Measurements from ENCODE around the gene ICOS.
"Not testable (repeated sequence)": the region's sequence is repeated elsewhere in the genome, so short reads cannot be mapped to it uniquely, and the experiment has no call there.

ICOS gene

DNA sequence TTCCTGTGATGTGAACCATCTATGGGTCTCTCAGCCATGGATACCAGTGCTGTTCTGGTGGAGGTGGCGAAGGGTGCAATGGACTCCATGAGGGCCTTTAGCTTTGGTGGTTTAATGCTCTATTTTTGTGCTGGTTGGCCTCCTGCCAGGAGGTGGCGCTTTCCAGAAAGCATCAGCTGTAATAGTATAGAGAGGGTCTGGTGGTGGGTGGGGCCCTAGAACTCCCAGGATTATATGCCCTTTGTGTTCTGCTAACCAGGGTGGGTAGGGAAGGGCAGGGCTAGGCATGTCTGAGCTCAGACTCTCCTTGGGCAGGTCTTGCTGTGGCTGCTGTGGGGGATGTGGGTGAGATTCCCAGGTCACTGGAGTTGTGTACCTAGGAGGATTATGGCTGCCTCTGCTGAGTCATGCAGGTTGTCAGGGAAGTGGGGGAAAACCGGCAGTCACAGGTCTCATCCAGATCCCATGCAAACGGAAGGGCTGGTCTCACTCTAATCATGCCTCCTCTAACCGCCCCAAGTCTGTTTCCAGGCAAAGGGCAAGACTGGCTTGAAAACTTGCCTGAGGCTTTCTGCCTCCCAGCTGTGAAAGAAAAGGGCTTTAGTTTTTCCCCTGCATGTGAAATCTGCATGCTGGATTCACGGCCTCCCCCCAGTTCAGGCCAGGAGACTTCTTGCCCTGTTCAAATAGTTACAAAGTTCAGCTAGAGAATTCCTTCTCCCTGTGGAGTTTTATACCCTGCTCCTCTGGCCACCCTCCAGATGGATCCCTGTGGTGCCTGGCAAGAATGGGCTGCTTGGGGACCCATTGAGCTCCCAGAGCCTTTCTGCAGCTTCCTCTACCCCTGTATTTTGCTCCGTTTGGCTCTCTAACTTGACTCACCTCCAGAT lies 7.2 kb downstream of the ICOS start:
- H3K27me3 ChIP-seq (ENCODE audit: control insufficient read depth in 1 of 2, insufficient read depth in 2 of 2, low read length in 2 of 2); H3K9me3 ChIP-seq (ENCODE audit: low read length); H3K9ac ChIP-seq (ENCODE audit: low read length); H3K4me1 ChIP-seq (ENCODE audit: insufficient read depth, low read length); H3K27ac ChIP-seq (ENCODE audit: low read depth, low read length); H3K4me3 ChIP-seq (ENCODE audit: low read depth in 1 of 2, low read length in 2 of 2); H3K36me3 ChIP-seq (ENCODE audit: insufficient read depth, low read length): not testable (repeated sequence)

- H3K36me3 ChIP-seq (ENCODE audit: insufficient read depth, low read length), result no peaks in the 10 kb centered on the region
- no peaks in the 10 kb centered on the region for H3K4me1 ChIP-seq (ENCODE audit: insufficient read depth, low read length)
- H3K9me3 ChIP-seq (ENCODE audit: low read length), result no peaks in the 10 kb centered on the region
- H3K9ac ChIP-seq (ENCODE audit: low read length), result no peak overlapping the region
- no peak overlapping the region for H3K4me3 ChIP-seq (ENCODE audit: low read depth in 1 of 2, low read length in 2 of 2)
- no peaks in the 10 kb centered on the region for H3K27me3 ChIP-seq (ENCODE audit: control insufficient read depth in 1 of 2, insufficient read depth in 2 of 2, low read length in 2 of 2)
- no peak overlapping the region for H3K27ac ChIP-seq (ENCODE audit: low read depth, low read length)
These were observed 12.2 kb downstream of the ICOS start for GRCh38 chr2:203948733-203949132.

- H3K36me3 ChIP-seq (ENCODE audit: insufficient read depth, low read length), result no peaks in the 10 kb centered on the region
- H3K4me1 ChIP-seq (ENCODE audit: insufficient read depth, low read length), result no peaks in the 10 kb centered on the region
- H3K27ac ChIP-seq (ENCODE audit: low read depth, low read length), result no peak overlapping the region
- H3K9me3 ChIP-seq (ENCODE audit: low read length), result no peaks in the 10 kb centered on the region
- no peak overlapping the region for H3K9ac ChIP-seq (ENCODE audit: low read length)
- H3K4me3 ChIP-seq (ENCODE audit: low read depth in 1 of 2, low read length in 2 of 2), result no peak overlapping the region
- no peaks in the 10 kb centered on the region for H3K27me3 ChIP-seq (ENCODE audit: control insufficient read depth in 1 of 2, insufficient read depth in 2 of 2, low read length in 2 of 2)
These were observed 12.7 kb downstream of the ICOS start for GRCh38 chr2:203949228-203949627.

- no peaks in the 10 kb centered on the region for H3K36me3 ChIP-seq (ENCODE audit: insufficient read depth, low read length)
- no peak overlapping the region for H3K9ac ChIP-seq (ENCODE audit: low read length)
- no peak overlapping the region for H3K4me3 ChIP-seq (ENCODE audit: low read depth in 1 of 2, low read length in 2 of 2)
- no peaks in the 10 kb centered on the region for H3K4me1 ChIP-seq (ENCODE audit: insufficient read depth, low read length)
- H3K27me3 ChIP-seq (ENCODE audit: control insufficient read depth in 1 of 2, insufficient read depth in 2 of 2, low read length in 2 of 2), result no peaks in the 10 kb centered on the region
- H3K27ac ChIP-seq (ENCODE audit: low read depth, low read length), result no peak overlapping the region
- no peaks in the 10 kb centered on the region for H3K9me3 ChIP-seq (ENCODE audit: low read length)
These were observed 14.9 kb downstream of the ICOS start for GRCh38 chr2:203951366-203951902.

DNA sequence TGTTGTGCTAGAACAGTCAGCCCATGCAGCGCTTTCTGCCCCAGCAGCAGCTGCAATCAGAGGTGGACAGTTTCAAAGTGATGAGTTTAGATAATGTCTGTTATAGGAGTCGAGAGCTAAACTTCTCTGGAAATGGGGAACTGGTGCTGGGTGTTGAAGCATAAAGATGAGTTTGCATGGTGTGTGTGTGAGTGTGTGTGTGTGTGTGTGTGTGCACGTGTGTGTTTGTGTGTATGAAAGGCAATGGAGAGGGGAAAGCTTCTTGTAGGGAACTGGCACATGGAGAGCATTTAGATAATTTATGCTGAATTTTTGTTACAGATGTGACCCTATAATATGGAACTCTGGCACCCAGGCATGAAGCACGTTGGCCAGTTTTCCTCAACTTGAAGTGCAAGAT lies 22.7 kb downstream of the ICOS start:
- no peak overlapping the region for H3K9ac ChIP-seq (ENCODE audit: low read length)
- no peaks in the 10 kb centered on the region for H3K27me3 ChIP-seq (ENCODE audit: control insufficient read depth in 1 of 2, insufficient read depth in 2 of 2, low read length in 2 of 2)
- no peak overlapping the region for H3K27ac ChIP-seq (ENCODE audit: low read depth, low read length)
- no peaks in the 10 kb centered on the region for H3K36me3 ChIP-seq (ENCODE audit: insufficient read depth, low read length)
- no peak overlapping the region for H3K4me3 ChIP-seq (ENCODE audit: low read depth in 1 of 2, low read length in 2 of 2)
- H3K9me3 ChIP-seq (ENCODE audit: low read length), result no peaks in the 10 kb centered on the region
- H3K4me1 ChIP-seq (ENCODE audit: insufficient read depth, low read length), result no peaks in the 10 kb centered on the region

GRCh38 chr2:203959672-203960071 lies 23.1 kb downstream of the ICOS start:
- no peaks in the 10 kb centered on the region for H3K36me3 ChIP-seq (ENCODE audit: insufficient read depth, low read length)
- H3K4me3 ChIP-seq (ENCODE audit: low read depth in 1 of 2, low read length in 2 of 2), result no peak overlapping the region
- H3K9me3 ChIP-seq (ENCODE audit: low read length), result no peaks in the 10 kb centered on the region
- no peaks in the 10 kb centered on the region for H3K27me3 ChIP-seq (ENCODE audit: control insufficient read depth in 1 of 2, insufficient read depth in 2 of 2, low read length in 2 of 2)
- H3K9ac ChIP-seq (ENCODE audit: low read length), result no peak overlapping the region
- no peak overlapping the region for H3K27ac ChIP-seq (ENCODE audit: low read depth, low read length)
- H3K4me1 ChIP-seq (ENCODE audit: insufficient read depth, low read length), result no peaks in the 10 kb centered on the region

- peaks cover 4% of the 10 kb centered on the region for H3K4me1 ChIP-seq (ENCODE audit: insufficient read depth, low read length)
- H3K27ac ChIP-seq (ENCODE audit: low read depth, low read length), result no peak overlapping the region
- H3K36me3 ChIP-seq (ENCODE audit: insufficient read depth, low read length), result no peaks in the 10 kb centered on the region
- H3K27me3 ChIP-seq (ENCODE audit: control insufficient read depth in 1 of 2, insufficient read depth in 2 of 2, low read length in 2 of 2), result no peaks in the 10 kb centered on the region
- no peak overlapping the region for H3K4me3 ChIP-seq (ENCODE audit: low read depth in 1 of 2, low read length in 2 of 2)
- H3K9me3 ChIP-seq (ENCODE audit: low read length), result no peaks in the 10 kb centered on the region
- H3K9ac ChIP-seq (ENCODE audit: low read length), result no peak overlapping the region
These were observed 24.2 kb downstream of the ICOS start for GRCh38 chr2:203960811-203961210.

DNA sequence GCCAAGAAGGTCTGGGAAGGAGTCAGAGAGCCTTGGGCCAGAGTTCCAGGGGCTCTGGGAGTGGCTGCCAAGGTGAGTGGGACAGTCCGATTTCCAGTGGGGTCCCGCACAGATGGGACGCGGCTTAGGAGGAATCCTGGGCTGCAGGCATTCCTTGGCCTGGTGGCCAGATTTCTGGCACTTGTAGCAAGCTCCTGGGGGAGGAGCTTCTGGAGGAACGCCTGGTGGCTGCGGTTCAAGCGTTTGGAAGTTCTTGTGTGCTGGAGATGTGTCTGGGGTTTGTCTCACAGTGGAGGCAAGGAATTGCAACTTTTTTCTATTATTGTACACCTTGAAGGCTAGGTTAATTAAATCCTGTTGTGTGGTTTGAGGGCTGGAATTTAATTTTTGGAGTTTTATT lies 28.6 kb downstream of the ICOS start:
- H3K4me1 ChIP-seq (ENCODE audit: insufficient read depth, low read length); H3K27me3 ChIP-seq (ENCODE audit: control insufficient read depth in 1 of 2, insufficient read depth in 2 of 2, low read length in 2 of 2); H3K4me3 ChIP-seq (ENCODE audit: low read depth in 1 of 2, low read length in 2 of 2); H3K9me3 ChIP-seq (ENCODE audit: low read length); H3K9ac ChIP-seq (ENCODE audit: low read length); H3K36me3 ChIP-seq (ENCODE audit: insufficient read depth, low read length); H3K27ac ChIP-seq (ENCODE audit: low read depth, low read length): not testable (repeated sequence)

GRCh38 chr2:203971251-203971650 lies 34.7 kb downstream of the ICOS start:
- H3K27ac ChIP-seq (ENCODE audit: low read depth, low read length), result no peak overlapping the region
- peaks cover 16% of the 10 kb centered on the region for H3K4me1 ChIP-seq (ENCODE audit: insufficient read depth, low read length)
- no peaks in the 10 kb centered on the region for H3K27me3 ChIP-seq (ENCODE audit: control insufficient read depth in 1 of 2, insufficient read depth in 2 of 2, low read length in 2 of 2)
- no peak overlapping the region for H3K9ac ChIP-seq (ENCODE audit: low read length)
- no peaks in the 10 kb centered on the region for H3K36me3 ChIP-seq (ENCODE audit: insufficient read depth, low read length)
- no peak overlapping the region for H3K4me3 ChIP-seq (ENCODE audit: low read depth in 1 of 2, low read length in 2 of 2)
- no peaks in the 10 kb centered on the region for H3K9me3 ChIP-seq (ENCODE audit: low read length)

DNA sequence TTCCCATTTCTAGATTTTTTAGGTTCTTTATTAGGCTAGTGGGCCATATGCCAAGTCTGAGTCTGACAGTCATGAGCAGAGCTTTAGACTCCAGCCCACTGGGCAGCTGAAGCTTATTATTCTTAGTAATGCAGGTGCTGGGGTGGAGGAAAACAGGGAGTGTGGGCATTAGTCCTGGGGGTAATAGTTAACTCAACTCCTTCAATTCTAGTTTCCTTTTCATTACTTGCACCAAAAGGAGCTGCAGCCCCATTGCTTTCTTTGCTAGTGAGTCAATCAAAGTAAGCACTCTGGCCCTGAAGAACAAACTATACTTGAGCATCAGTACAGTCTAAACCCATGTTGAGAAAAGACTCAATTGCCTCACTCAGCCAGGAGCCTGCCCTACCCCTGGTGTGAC lies 35.5 kb downstream of the ICOS start:
- Histone ChIP-seq H3K4me3 (ENCODE audit: low read depth in 1 of 2, low read length in 2 of 2) (no peak overlapping the region), H3K4me1 (ENCODE audit: insufficient read depth, low read length) (peaks cover 16% of the 10 kb centered on the region), H3K27me3 (ENCODE audit: control insufficient read depth in 1 of 2, insufficient read depth in 2 of 2, low read length in 2 of 2) (no peaks in the 10 kb centered on the region), H3K36me3 (ENCODE audit: insufficient read depth, low read length) (no peaks in the 10 kb centered on the region), H3K9me3 (ENCODE audit: low read length) (no peaks in the 10 kb centered on the region), H3K27ac (ENCODE audit: low read depth, low read length) (no peak overlapping the region), H3K9ac (ENCODE audit: low read length) (no peak overlapping the region)

DNA sequence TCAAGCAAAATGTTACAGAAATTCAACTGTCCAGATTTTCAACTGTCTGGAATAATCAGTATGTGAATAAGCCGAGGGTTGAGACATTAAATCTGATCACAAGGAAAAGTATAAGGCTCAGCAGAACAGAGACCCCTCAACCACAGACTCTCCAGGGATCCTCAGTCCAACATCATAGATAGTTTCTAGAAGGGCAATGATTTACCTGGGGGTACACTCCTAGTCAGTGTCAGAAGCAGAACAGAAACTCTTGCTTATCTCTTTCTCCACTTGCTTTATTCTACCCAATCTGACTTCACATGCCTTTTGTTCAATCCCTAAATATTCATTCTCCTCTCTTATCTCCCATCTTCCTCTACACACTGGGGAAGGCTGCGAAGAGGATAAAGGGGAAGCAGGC lies 36.4 kb downstream of the ICOS start:
- Histone ChIP-seq H3K36me3 (ENCODE audit: insufficient read depth, low read length) (no peaks in the 10 kb centered on the region), H3K4me1 (ENCODE audit: insufficient read depth, low read length) (peaks cover 16% of the 10 kb centered on the region), H3K27ac (ENCODE audit: low read depth, low read length) (no peak overlapping the region), H3K27me3 (ENCODE audit: control insufficient read depth in 1 of 2, insufficient read depth in 2 of 2, low read length in 2 of 2) (no peaks in the 10 kb centered on the region), H3K4me3 (ENCODE audit: low read depth in 1 of 2, low read length in 2 of 2) (no peak overlapping the region), H3K9me3 (ENCODE audit: low read length) (no peaks in the 10 kb centered on the region), H3K9ac (ENCODE audit: low read length) (no peak overlapping the region)

DNA sequence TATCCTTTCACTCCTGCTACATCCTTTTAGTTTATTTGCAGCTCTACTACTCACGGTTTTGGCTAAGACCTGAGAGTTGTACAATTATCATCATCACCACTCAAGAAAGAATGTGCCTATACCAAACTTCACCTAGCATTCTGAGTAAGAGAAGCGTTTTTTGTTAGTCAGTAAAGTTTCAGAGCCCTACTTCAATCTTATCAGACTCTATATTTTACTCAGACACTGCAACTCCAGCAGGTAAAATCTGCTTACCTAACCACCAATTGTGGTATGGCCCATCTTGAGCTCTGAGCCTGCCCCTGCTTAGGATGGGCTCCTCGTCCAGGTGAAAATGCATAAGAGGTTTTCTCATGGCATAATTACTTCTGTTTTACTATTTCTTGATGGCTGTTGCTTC lies 37.1 kb downstream of the ICOS start:
- Histone ChIP-seq H3K9ac (ENCODE audit: low read length) (no peak overlapping the region), H3K27ac (ENCODE audit: low read depth, low read length) (no peak overlapping the region), H3K4me1 (ENCODE audit: insufficient read depth, low read length) (peaks cover 16% of the 10 kb centered on the region), H3K27me3 (ENCODE audit: control insufficient read depth in 1 of 2, insufficient read depth in 2 of 2, low read length in 2 of 2) (no peaks in the 10 kb centered on the region), H3K9me3 (ENCODE audit: low read length) (no peaks in the 10 kb centered on the region), H3K4me3 (ENCODE audit: low read depth in 1 of 2, low read length in 2 of 2) (no peak overlapping the region), H3K36me3 (ENCODE audit: insufficient read depth, low read length) (no peaks in the 10 kb centered on the region)

All from muscle layer of colon (tissue), 2 donors.